GM18526 (cell line): ENCODE data around the gene HLTF.

ENCODE experiments used
- POLR2A ChIP-seq: IDR thresholded peaks from 3 replicates; pipeline ENCODE4 v1.6.1; 2011; ENCODE audit not compliant: insufficient read length; ENCODE audit errors: extremely low read depth

HLTF gene

DNA sequence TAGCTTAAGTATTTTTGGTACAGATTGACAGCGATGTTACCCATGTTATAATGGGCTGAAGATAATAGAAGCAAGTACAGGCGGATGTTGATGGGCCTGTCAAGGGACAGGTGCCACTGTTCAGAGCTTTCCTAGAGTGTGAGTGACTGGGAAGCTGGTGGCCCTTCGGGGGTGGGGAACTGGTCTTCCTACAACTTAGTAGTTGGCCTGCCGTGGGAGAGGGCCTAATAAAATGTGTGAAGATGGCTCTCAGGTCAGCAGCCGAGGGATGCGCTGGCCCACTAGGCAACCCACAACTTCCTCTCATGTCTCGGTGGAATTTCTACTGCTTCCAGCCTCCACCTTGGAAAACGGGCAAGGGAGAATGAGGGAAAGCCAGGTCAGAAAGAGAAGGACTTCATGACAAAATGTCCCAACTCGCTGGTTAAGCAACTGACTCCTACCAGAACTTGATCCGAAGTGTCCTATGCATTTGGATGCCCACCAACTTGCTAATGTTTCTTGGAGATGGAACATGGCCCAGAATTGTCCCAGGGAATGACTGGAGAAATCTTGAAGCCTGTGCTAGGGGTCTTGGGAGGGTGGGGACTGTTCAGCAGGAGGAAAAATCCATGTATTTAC lies 93.6 kb downstream of the HLTF start:
- TF ChIP-seq POLR2A, result no peak

- no peak for TF ChIP-seq POLR2A
Observed at GRCh38 chr3:148992027-148992634, 94.2 kb downstream of the HLTF start.

GRCh38 chr3:148991219-148992026 lies 94.9 kb downstream of the HLTF start, which contains the start of gene GYG1:
Gene GYG1 (plus strand): TSS chr3:148991540. CDS start chr3:148991641, 101 bp downstream.
- peak; percentile 96 for TF ChIP-seq POLR2A

DNA sequence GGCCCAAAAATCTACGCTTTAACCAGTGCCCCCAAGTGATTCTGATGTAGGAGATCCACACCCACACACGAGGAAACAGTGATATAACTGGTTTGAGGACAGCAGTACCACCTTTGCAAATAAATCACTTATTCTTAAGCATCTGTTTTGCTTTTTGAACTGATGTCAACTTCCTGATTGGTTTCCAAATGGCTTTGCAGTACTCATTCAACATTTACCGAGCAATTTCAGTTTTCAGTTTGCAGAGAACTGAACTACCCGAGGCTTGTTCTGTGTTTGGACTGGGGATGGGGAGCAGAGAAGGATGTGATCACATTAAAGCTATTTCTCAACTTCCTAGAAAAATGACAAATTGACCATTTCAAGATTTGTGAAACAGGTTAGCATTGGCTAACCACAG lies 96.1 kb downstream of the HLTF start:
- TF ChIP-seq POLR2A, result no peak

GRCh38 chr3:148981273-148981672 lies 105.1 kb downstream of the HLTF start:
- no peak for TF ChIP-seq POLR2A
